Superior temporal gyrus (tissue), 1 donor: Measurements from ENCODE around the gene COPB1.
A peak's percentile ranks its signal among the peaks of the same experiment; 100 is the strongest.
"Not testable (repeated sequence)": the region's sequence is repeated elsewhere in the genome, so short reads cannot be mapped to it uniquely, and the experiment has no call there.

Experiments used
- DNase-seq: peaks from one replicate; pipeline ENCODE4 v3.0.0-alpha.2; 2016; ENCODE audit errors: extremely low spot score

Gene COPB1

GRCh38 chr11:14499560-14500180 lies at the start of gene COPB1:
Gene COPB1 (minus strand): TSS chr11:14499811. CDS start chr11:14498928, 883 bp downstream.
- peak; percentile 94 for DNase-seq

DNA sequence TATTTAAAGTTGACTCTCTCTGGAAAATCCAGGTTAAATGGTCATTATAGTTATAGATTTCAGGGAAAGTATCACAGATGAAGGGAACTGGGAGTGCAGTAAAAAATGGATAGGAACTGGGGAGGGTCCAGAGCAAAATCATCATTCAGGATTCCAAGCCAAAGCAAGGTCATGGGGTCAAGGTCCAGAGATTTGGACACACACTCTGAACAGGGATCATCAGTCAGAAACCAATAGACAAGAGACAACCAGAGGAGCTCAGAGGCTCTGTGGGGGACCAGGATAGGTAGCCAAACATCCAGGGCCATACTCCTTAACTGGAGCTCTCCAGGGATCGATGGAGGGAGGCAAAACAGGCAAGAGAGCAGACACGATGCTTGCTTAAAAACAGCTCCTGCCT lies 47.8 kb upstream of the COPB1 start:
- DNase-seq, result no peak

DNA sequence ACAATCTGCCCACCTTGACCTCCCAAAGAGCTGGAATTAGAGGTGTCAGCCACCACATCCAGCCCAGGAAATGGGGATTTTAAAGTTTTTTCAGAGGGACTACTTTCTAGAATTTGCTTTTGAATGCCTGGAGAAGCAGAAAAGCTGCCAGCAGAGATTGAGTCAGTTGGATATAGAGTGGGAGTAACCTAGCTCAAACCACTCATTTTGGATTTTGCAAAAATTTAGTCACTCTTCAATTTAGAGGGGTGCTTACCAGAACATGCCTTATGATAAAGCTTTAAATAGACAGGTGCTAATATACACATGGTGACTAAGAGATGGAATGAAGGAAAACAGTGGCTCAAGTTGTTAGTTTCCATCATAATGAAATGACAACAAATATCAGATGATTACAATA lies 47.1 kb upstream of the COPB1 start:
- peak; percentile 56 for DNase-seq

DNA sequence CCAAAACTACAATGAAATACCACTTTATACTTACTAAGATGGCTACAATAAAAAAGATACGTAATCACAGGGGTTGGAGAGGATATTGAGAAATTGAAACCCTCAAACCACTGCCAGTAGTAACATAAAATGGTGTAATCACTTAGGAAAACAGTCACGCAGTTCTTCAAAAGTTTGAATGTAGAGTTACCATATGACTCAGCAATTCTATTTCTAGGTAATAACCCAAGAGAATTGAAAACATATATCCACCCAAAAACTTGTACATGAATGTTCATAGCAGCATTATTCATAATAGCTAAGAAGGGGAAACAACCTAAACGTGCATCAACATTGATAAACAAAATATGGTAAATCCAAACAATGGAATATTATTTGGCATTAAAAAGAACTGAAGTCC lies 45.0 kb upstream of the COPB1 start:
- DNase-seq, result no peak

DNA sequence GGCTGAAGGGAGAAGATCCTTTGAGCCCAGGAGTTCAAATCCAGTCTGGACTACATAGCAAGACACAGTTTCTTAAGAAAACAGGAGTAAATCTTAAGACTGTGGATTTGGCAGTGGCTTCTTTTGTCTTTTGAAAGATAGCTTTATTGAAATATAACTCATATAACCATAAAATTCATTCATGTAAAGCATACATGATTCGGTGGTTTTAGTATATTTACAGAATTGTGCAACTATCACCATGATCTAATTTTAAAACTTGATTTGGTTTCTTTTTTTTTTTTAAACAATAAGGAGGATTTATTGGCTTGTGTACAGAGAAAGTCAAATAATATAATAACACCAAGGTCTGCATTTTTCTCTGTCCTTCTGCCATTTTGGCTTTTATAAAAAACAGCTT lies 43.6 kb upstream of the COPB1 start:
- DNase-seq, result no peak

- DNase-seq, result no peak
Observed at GRCh38 chr11:14542324-14542723, 42.7 kb upstream of the COPB1 start.

GRCh38 chr11:14541192-14541947 lies 41.8 kb upstream of the COPB1 start:
- no peak for DNase-seq

GRCh38 chr11:14539982-14540421 lies 40.4 kb upstream of the COPB1 start:
- DNase-seq, result no peak

- DNase-seq, result no peak
Observed at GRCh38 chr11:14538926-14539554, 39.4 kb upstream of the COPB1 start.

DNA sequence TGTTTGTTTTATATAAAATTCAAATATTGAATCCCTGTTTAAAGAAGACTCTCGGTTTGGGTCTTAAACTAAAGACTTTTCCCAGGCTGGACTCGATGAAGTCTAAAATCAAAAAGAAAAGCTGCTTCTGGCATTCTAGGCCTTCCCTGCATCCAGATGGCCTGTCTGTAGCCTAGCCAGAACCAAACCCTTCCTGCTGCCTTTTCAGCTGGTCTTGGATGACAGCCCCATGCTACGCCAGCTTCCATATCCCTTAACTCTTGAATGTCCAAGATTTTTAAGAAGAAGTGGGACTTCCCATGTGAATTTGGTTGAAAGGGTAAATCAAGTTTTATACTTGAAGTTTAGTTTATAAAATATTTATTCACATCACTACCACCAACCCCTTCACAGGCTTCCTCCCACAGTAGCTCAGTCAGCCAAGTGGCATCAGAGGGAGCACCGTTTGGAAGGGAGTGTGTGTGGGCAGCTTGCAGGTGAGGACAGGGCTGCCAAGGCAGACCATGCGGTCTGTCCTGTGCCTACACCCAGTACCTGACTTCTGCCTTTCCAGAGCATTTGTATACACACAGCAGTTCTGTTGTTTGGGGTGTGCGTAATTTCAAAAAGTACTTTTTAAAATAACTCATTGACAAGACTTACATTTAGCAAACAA lies 38.8 kb upstream of the COPB1 start:
- no peak for DNase-seq

- DNase-seq, result peak; percentile 71
Observed at GRCh38 chr11:14537134-14537599, 37.6 kb upstream of the COPB1 start.

DNA sequence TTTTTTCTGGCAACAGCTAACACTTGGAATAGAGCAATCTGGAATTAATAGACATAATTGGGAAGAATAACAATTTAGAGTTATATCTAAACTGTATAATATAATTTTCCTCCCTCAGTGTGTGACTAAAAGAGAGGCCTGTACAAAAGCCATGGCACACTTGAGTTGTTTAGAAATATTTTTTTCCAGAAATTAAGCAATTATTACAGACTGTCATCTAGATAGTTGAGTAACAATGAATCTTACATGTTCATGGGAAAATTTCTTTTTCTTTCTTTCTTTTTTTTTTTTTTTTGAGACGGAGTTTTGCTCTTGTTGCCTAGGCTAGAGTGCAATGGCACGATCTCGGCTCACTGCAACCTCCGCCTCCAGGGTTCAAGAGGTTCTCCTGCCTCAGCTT lies 35.6 kb upstream of the COPB1 start:
- DNase-seq, result not testable (repeated sequence)

- DNase-seq, result no peak
Observed at GRCh38 chr11:14529951-14530350, 30.3 kb upstream of the COPB1 start.

DNA sequence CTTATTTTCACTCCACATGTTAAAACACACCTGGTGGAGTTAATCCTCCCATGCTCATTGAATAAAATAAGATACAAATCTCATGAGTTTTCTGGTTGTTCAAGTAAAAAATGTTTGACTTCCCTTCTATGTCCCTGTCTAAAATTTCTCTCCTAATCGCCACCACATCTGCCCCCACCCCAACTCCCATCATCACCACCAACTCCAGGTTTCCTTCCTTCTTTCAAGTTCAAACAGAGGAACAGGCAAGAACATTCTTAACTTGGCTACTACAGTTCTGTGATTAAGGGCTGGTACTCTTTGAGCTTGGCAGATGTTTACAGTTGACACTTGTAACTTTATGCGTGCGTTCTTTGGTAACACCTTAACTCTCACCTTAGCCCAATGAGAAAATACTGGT lies 29.7 kb upstream of the COPB1 start:
- no peak for DNase-seq

- DNase-seq, result no peak
Observed at GRCh38 chr11:14522801-14523200, 23.2 kb upstream of the COPB1 start.

DNA sequence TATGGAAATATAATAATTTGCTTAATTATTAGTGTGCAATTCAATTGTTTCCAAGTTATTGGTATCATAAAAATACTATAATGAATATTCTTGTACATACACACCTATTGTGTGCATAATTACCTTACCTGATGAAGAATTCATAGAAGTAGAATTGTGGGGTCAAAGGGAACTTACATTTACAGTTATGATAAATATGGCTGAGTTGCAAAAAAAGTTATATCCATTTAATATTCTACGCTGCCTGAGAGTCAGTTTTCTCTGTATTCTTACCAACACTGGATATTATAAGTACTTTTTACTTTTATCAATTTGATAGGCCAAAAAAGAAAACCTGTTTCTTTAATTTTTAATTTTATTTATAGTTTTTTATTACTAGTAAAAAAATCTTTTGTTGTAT lies 22.6 kb upstream of the COPB1 start:
- no peak for DNase-seq

- no peak for DNase-seq
Observed at GRCh38 chr11:14520747-14521151, 21.1 kb upstream of the COPB1 start.

DNA sequence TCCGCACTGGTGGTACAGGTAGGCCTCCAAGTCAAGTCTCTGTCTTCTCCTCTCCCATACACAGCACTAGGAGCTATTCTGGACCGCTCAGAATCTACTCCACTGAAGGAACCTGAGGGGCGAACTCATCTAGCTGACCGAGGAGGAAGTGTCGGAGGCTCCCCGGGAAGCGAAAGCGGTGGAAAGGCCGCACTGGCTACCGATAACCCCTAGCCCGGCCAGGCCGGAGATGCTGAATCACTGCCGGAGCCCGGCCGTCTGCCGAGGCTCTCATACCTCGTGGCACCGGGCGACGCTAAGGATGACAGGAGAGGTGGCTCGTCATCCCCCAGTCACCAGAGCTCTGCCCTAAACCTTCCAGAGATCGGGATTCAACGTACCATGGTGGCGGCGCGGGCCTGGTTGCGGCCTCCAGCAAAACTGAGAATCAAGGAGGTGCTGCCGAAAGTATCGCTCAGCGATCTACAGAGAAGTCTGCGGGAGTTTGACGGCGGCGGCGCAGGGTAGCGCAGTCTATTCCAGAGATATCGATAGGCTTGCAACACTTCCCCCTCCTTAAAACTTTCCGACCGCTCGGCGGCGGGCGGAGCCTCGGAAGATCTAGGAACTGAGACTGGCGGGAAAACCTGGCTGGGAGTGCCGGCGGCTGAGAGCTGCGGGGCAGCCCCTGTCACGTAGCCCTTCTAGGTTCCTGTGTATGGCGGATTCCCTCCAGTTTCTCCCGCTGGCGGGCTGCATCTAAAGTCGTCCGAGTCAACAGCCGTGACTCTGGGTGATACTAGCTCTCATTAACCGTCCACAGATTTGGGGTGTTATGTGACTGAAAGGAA lies 20.5 kb upstream of the COPB1 start, which contains the start of gene PSMA1:
PSMA1 (minus strand) TSS at position 470 of the 830 bp plus-strand sequence; CDS start at position 383, 87 bp downstream.
- peak; percentile 94 for DNase-seq

DNA sequence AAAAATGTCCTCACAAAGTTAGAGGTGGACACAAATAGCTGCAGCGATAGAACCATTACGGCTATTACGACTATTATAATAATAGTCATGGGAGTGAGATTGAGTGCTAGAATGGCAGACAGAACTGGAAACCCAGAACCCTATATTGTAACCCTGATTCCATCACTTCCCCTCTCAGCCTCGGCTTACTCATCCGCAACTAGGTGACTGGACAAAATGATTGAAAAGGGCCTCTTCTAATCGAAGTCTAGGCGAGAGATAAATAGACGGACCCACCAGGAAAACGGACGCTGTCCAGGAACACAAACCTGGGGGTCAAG lies 19.9 kb upstream of the COPB1 start:
- DNase-seq, result no peak

DNA sequence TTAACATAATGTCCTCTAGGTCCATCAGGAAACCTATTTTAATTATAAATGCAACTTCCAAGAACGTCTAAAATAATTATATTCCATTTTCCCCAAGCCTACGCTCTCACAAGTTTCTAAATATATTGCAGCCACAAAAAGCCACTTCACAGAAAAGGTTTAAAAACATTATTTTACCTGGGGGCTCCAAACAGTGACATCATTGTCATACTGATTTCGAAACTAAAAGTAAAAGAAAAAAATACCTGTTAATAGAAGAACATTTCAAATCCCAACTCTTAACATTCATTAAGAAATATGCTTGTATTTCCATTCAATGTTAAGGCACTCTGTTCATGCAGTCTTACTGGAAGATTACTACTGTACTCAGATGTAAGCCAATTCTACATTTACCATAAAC lies 19.2 kb upstream of the COPB1 start:
- no peak for DNase-seq

DNA sequence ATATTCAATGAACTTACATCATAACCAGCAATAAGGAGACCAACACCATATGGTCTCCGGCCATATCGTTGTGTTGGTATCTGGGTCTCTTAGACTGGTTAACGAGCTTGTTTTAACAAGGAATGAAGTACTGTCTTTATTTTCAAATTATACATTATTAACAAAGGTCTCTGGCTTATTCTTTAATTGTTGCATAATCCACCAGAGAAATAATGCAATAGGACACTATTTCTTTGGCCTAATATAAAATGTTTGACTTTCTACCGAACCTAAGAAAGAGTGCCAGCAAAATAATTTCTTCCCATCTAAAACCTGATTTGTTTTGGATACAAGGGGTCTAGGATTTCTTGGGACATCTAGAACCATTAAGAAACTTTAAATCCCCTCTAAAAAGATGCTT lies 14.2 kb upstream of the COPB1 start:
- DNase-seq, result no peak
